HG02981 (cell line): Measurements from ENCODE around the gene DYTN.
A peak's percentile ranks its signal among the peaks of the same experiment; 100 is the strongest.
"Not testable (repeated sequence)": the region's sequence is repeated elsewhere in the genome, so short reads cannot be mapped to it uniquely, and the experiment has no call there.

ENCODE experiments used
- ATAC-seq: cut with Tn5 transposase; IDR thresholded peaks from one replicate; pipeline ENCODE4 v1.9.1; 2021; ENCODE audit warnings: mild to moderate bottlenecking, moderate library complexity; ENCODE audit not compliant: unreplicated experiment

DYTN gene

DNA sequence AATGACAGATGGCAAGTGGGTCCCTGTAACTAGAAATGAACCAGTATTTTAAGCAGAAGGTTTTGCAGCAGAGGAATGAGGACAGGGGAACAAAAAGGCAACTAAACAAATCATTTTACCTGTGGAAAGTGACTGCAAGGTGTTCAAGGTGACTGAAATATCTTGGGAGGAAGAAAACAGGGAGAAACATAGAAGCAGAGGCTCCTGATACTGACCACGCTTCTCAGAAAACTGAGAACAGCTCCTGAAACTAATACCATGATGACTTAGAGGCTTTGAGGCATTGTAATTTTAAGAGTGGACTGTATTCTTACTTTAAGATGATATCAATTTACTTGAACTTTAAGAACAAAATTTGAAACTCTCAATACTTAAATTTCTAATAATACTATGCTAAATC lies at the start of gene DYTN:
Gene DYTN, minus strand, starts transcription at position 101 of the 400 bp plus-strand sequence. CDS start 117 bp downstream, outside the sequence.
- no peak for ATAC-seq

GRCh38 chr2:206766057-206766930 lies 48.1 kb upstream of the DYTN start:
- no peak for ATAC-seq

DNA sequence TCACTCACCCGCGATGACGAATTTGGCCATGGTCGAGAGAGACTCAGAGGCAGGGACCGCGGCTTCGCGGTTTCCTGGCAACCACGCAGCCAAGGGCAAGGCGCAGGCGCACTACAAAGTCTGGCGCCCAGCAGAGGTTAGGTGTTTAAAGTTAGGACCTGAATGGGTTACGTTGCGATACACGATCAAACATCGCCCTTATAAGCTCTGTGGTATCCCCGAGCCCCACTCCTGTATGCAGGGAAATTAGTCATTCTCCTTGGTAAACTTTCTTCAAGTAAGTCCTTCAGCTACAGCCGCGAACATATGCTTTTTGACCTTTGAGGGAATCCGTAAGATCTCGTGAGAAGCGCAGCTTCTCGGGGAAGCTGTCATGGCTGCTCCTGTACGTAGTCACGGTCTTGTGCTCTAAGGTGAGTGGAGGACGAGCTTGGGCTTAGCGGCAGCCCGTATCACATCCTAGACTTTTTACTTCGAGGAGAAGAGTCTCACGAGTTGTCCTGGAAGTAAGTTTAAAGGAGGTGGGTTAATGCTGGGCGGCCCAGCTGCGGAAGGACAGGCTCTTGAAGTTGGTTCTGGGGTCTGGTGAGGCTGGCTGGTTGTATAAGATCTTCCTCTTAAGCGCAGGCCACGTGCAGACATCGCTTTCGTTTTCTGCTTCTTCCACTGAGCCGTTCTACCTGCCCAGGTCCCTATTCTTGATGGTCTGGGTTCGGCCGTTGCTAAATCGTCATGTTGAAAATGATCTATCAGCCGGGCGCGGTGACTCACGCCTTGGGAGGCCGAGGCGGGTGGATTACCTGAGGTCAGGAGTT lies 47.3 kb upstream of the DYTN start, which contains the start of the genes FASTKD2 and MDH1B:
Gene FASTKD2, plus strand, starts transcription at position 365 of the 815 bp plus-strand sequence. CDS start 1,088 bp downstream, outside the sequence.
Gene MDH1B, minus strand, starts transcription at position 87 of the 815 bp plus-strand sequence. Its CDS starts 57 bp downstream, at position 30.
- ATAC-seq: peak; percentile 85

DNA sequence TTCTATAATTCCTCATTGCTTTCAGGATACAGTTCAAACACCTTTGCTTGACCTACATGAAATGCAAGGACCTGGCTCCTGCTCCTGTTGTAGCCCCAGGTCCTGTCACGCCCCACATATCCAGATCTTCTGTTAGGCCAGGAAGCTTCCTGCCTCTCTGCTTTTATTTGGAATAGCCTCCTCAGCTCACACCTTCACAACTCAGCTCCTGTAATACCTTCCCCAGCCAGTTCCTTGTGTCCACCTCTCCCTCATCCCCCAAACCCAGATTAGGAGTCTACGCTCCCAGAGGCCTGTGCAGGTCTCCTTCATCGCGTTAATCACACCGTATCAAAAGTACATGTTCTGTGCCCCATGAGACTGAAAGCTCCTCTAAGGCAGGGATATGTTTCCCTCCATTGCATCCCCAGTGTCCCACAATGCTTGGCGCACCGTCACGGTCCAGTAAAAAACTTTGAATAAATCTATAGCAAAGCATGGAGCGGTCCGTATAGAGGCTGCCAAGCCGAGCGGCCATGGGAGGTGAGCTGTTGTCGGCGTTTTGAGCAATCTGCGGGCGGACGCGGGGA lies 46.6 kb upstream of the DYTN start:
- ATAC-seq: no peak

GRCh38 chr2:206756816-206757215 lies 38.6 kb upstream of the DYTN start:
- ATAC-seq: no peak

DNA sequence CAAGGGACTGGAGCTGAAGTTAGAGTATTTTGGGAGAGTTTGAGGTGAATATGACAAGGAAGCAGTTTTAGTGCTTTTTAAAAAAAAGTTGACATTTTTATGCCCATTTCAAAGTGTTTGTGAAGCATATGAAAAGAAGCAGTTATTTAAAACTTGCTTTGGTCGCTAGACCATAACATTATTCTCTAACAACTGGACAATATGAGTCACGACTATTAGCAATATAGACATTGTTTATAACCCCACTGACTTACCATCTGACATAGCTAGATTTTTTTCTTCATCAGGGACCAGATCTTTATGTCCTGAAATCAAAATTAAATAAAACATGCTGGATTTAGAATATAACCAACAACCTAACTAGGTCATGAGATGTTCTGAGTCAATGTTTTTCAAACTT lies 22.6 kb upstream of the DYTN start:
- no peak for ATAC-seq

DNA sequence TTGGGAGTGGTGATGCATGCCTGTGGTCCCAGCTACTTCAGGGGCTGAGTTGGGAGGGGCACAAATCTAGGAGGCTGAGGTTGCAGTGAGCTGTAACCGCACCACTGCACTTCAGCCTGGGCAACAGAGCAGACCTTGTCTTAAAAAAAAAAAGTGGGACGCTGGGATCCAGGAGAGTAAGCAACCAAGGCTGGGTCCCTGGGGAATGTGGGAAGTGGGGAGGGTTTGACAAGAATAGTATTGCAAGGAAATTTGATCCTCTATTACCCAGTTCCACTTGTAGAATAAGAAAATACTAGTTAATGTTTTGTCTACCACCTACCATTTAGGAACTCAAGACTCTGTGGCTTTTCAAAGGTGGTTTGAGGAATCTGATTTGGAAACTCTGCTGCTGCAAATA lies 21.1 kb upstream of the DYTN start:
- ATAC-seq: no peak

GRCh38 chr2:206736935-206737334 lies 18.7 kb upstream of the DYTN start:
- ATAC-seq: no peak

DNA sequence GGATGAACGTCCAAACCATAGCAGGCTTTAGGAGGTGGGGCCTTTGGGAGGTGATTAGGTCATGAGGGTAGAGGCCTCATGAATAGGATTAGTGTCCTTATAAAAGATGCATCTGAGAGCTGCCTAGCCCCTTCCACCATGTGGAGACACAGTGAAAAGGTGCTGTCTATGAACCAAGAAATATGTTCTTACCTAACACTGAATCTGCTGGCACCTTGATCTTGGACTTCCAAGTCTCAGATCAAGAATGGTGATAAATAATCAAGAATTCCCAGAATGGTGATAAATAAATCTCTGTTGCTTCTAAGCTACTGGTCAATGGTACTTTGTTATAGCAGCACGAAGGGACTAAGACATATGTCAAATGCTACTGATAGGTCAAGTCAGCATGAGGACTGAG lies 15.1 kb upstream of the DYTN start:
- ATAC-seq: no peak

GRCh38 chr2:206728277-206729199 lies 10.3 kb upstream of the DYTN start:
- no peak for ATAC-seq

DNA sequence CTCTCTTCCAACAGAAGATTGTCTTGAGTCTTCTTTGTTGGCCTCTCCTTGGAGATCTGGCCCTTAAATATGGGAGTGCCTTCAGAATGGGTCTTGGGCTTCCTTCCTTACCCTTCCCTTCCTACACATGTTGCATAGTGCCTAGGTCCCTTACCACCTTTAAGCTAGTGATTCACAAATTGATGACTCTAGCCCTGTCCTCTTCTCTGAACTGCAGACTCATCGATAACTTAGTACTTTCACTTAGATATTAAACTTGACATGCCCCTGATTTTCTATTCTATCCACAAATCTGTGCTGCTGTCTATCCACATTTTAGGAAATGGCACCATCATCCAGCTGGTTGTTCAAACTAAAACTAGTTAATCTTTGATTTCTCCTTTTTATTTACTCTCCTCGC lies 9.1 kb upstream of the DYTN start:
- ATAC-seq: no peak

- no peak for ATAC-seq
These were observed 5.1 kb upstream of the DYTN start for GRCh38 chr2:206723288-206723687.

- peak; percentile 86 for ATAC-seq
These were observed 3.2 kb upstream of the DYTN start for GRCh38 chr2:206721256-206721920.

GRCh38 chr2:206716623-206717022 lies 1.6 kb downstream of the DYTN start:
- ATAC-seq: no peak

- not testable (repeated sequence) for ATAC-seq
These were observed 3.0 kb downstream of the DYTN start for GRCh38 chr2:206715183-206715582.

GRCh38 chr2:206713746-206714145 lies 4.5 kb downstream of the DYTN start:
- no peak for ATAC-seq

GRCh38 chr2:206708286-206708685 lies 9.9 kb downstream of the DYTN start:
- no peak for ATAC-seq

GRCh38 chr2:206707164-206707701 lies 11.0 kb downstream of the DYTN start:
- no peak for ATAC-seq

DNA sequence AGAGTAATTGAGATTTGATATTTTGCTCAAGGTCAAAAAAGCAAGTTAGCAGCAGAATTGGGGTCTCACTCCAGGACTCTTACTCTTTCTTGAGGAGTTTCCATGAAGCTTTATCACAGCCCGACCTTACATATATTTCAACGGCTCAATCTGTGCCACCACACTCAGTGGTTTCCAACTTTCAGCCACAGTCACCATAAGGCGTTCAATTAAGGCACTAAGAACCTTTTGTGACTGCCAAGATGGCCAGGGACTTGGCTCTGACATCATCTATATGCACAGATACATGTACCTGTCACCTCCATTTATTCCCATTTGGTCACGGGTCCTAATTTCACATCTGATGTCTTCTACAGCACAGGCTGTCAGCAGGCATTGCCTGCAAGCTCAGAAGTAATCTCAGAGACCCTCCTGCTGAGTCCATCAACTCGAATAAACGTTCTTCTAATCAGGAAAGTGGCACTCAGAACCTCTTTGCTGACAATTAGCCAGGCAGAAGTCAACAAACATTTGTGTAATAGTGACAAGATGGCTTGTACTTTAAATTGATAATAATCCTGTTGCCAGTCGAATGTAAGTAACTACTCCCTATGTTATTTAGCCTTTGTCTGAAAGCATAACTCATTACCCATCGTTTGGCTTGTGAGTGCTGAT lies 16.1 kb downstream of the DYTN start:
- no peak for ATAC-seq
